K562 (cell line): ENCODE data around the gene ZSWIM7. TPM values are rescaled to one million over a fixed set of nuclear protein-coding genes. Genes with fewer than 3 reads are reported as not detected.

ENCODE experiments used
- ATAC-seq: fragments of 200-7000 bp; cut with Tn5 transposase; 3 replicates; pipeline ENCODE4 v1.9.1; 2020; ENCODE audit warnings: moderate library complexity
- BruUV-seq: library from RNA; stranded (reverse); fragments of 400-500 nt; replicated peaks from 2 replicates; lab custom pipeline; 2021; lab: Mats Ljungman, UMichigan
- CTCF ChIA-PET: fragments of 300-600 bp; formaldehyde crosslinking; extraction: SDS; loops from one replicate; lab custom pipeline; 2021; ENCODE audit warnings: low intra/inter-chr PET ratio; lab: Yijun Ruan, JAX
- POLR2A ChIA-PET: fragments of 300-600, 350-650 bp; sonication (Branson Sonifier 250); formaldehyde crosslinking; extraction: SDS; loops from one replicate; lab custom pipeline; 2021; ENCODE audit warnings: antibody characterized with exemption, inconsistent platforms; lab: Yijun Ruan, JAX
- DNase-seq, 4 experiments: peaks; one replicate each; pipeline versions ENCODE4 v3.0.0 to v3.0.0-alpha.2; 2011 to 2018; ENCODE audit warnings: low spot score in 3 of 4, mixed read lengths in 3 of 4; ENCODE audit errors: extremely low read depth in 1 of 4
- FAIRE-seq: peaks from 2 replicates; lab custom pipeline; 2011; peaks lifted over from hg19 to GRCh38; lab: Jason Lieb, UNC
- H2AFZ ChIP-seq: 2 replicates; pipeline ENCODE4 v1.6.0; 2011; ENCODE audit warnings: low read depth, low read length, control low read depth, inconsistent platforms
- H3K27ac ChIP-seq: fragments of 200-600 bp; 3 replicates; pipeline ENCODE4 v1.8.0; 2011; ENCODE audit warnings: low read depth, mild to moderate bottlenecking, control low read depth, inconsistent platforms, low read length, moderate library complexity, mixed read lengths; ENCODE audit errors: extremely low read depth
- H3K27me3 ChIP-seq, 2 experiments: fragments of 300-600 bp in 1 of 2; 2 replicates in 1 of 2; 3 replicates in 1 of 2; pipeline versions ENCODE4 v1.6.0 to v1.8.0; 2011; ENCODE audit warnings: inconsistent platforms in 2 of 2, low read length in 2 of 2, mild to moderate bottlenecking in 1 of 2, mixed read lengths in 1 of 2, moderate library complexity in 1 of 2; ENCODE audit not compliant: control insufficient read depth in 2 of 2, insufficient read depth in 2 of 2
- H3K36me3 ChIP-seq: fragments of 300-600 bp; 3 replicates; pipeline ENCODE4 v1.8.0; 2011; ENCODE audit warnings: mild to moderate bottlenecking, low read length, inconsistent platforms; ENCODE audit not compliant: control insufficient read depth, insufficient read depth
- H3K4me1 ChIP-seq, 2 experiments: fragments of 200-600 bp in 1 of 2; replicated peaks in 1 of 2; 2 replicates in 1 of 2; 3 replicates in 1 of 2; pipeline versions ENCODE4 v1.5.1 to v1.8.0; 2011; ENCODE audit warnings: inconsistent platforms in 2 of 2, low read length in 2 of 2, mild to moderate bottlenecking in 1 of 2, mixed read lengths in 1 of 2, moderate library complexity in 1 of 2; ENCODE audit not compliant: control insufficient read depth in 2 of 2, insufficient read depth in 2 of 2
- H3K4me2 ChIP-seq: 2 replicates; pipeline ENCODE4 v1.6.1; 2011; ENCODE audit warnings: low read length, control low read depth, inconsistent platforms, mixed read lengths; ENCODE audit not compliant: insufficient read depth
- H3K4me3 ChIP-seq: fragments of 200-600 bp; sonication (generic), shearing (Covaris generic); 2 replicates; pipeline ENCODE4 v1.5.1; 2016; ENCODE audit warnings: control low read depth, inconsistent platforms
- H3K79me2 ChIP-seq: fragments of 200-600 bp; 3 replicates; pipeline ENCODE4 v1.8.0; 2011; ENCODE audit warnings: low read length, inconsistent platforms; ENCODE audit not compliant: control insufficient read depth, insufficient read depth
- H3K9ac ChIP-seq, 2 experiments: 2 replicates each; pipeline versions ENCODE4 v1.6.0 to v1.6.1; 2011; ENCODE audit warnings: low read depth in 2 of 2, low read length in 2 of 2, control low read depth in 1 of 2, inconsistent platforms in 1 of 2, mild to moderate bottlenecking in 1 of 2, mixed read lengths in 1 of 2; ENCODE audit not compliant: insufficient read depth in 1 of 2
- H3K9me1 ChIP-seq: one replicate; pipeline ENCODE4 v1.6.0; 2011; ENCODE audit warnings: inconsistent platforms, mild to moderate bottlenecking, low read length, moderate library complexity; ENCODE audit not compliant: control insufficient read depth, insufficient read depth
- H3K9me3 ChIP-seq: replicated peaks from 2 replicates; pipeline ENCODE4 v1.5.1; 2011; ENCODE audit warnings: low read depth, low read length, inconsistent platforms; ENCODE audit not compliant: control insufficient read depth, insufficient read depth
- H4K20me1 ChIP-seq: replicated peaks from 2 replicates; pipeline ENCODE4 v1.6.1; 2011; ENCODE audit warnings: low read length, inconsistent platforms, mixed read lengths; ENCODE audit not compliant: control insufficient read depth, insufficient read depth
- CEBPB ChIP-seq: fragments of 450-650 bp; IDR thresholded peaks from 2 replicates; pipeline ENCODE4 v1.6.1; 2016; ENCODE audit warnings: missing genetic modification characterization, missing compliant biosample characterization
- DNMT1 ChIP-seq: fragments of 450-650 bp; IDR thresholded peaks from 2 replicates; pipeline ENCODE4 v1.6.1; 2016; ENCODE audit warnings: antibody characterized with exemption, mild to moderate bottlenecking
- FOS ChIP-seq: IDR thresholded peaks from 3 replicates; pipeline ENCODE4 v1.6.1; 2011; ENCODE audit not compliant: insufficient read length; ENCODE audit errors: extremely low read depth
- GABPA ChIP-seq: fragments of 200-800 bp; sonication (Bioruptor generic); conservative IDR thresholded peaks from 2 replicates; pipeline ENCODE4 v1.6.1; 2016; ENCODE audit warnings: low read depth, missing genetic modification characterization, missing compliant biosample characterization
- HNRNPUL1 ChIP-seq: fragments of 200-400 bp; formaldehyde crosslinking; IDR thresholded peaks from 2 replicates; pipeline ENCODE4 v1.6.1; 2017; ENCODE audit warnings: low read length
- POLR2B ChIP-seq: fragments of 450-650 bp; IDR thresholded peaks from 2 replicates; pipeline ENCODE4 v1.6.1; 2018; ENCODE audit warnings: low read depth; ENCODE audit not compliant: partially characterized antibody
- RBM22 ChIP-seq: fragments of 200-400 bp; formaldehyde crosslinking; IDR thresholded peaks from 2 replicates; pipeline ENCODE4 v1.6.1; 2018; ENCODE audit warnings: low read length, low read depth; ENCODE audit not compliant: poor library complexity, severe bottlenecking
- SFPQ ChIP-seq: fragments of 200-400 bp; formaldehyde crosslinking; IDR thresholded peaks from 2 replicates; pipeline ENCODE4 v1.6.1; 2017; ENCODE audit warnings: mild to moderate bottlenecking, low read depth, low read length, moderate library complexity
- TFE3 ChIP-seq: fragments of 450-650 bp; formaldehyde crosslinking; IDR thresholded peaks from 2 replicates; pipeline ENCODE4 v1.4.0; 2020; ENCODE audit warnings: mild to moderate bottlenecking, mixed read lengths
- ZNF165 ChIP-seq: fragments of 250-450 bp; sonication (Bioruptor Pico); IDR thresholded peaks from 2 replicates; pipeline ENCODE4 v1.4.0; 2020; ENCODE audit warnings: borderline replicate concordance
- ZNF449 ChIP-seq: fragments of 250-450 bp; sonication (Bioruptor Pico); IDR thresholded peaks from 2 replicates; pipeline ENCODE4 v1.8.0; 2022; ENCODE audit warnings: moderate library complexity, mild to moderate bottlenecking, inconsistent platforms
- ZNF785 ChIP-seq: fragments of 250-450 bp; sonication (Bioruptor Pico); IDR thresholded peaks from 2 replicates; pipeline ENCODE4 v1.4.0; 2020; ENCODE audit warnings: mild to moderate bottlenecking
- WGBS: fragments of 100-300 bp; shearing (Covaris generic); methylation state at CpG from one replicate; pipeline ENCODE4 v1.1.6; 2016; ENCODE audit warnings: low coverage, mixed read lengths; ENCODE audit not compliant: insufficient coverage; ENCODE audit errors: missing lambda C conversion rate; 5-methylcytosine and 5-hydroxymethylcytosine counted together
- in situ Hi-C: fragments of 300-500 bp; cut with MboI; formaldehyde crosslinking; loops from 4 replicates; pipeline ENCODE4 v1.15.0; 2018; ENCODE audit warnings: inconsistent platforms, mixed read lengths
- intact Hi-C: fragments of 100-400 bp; cut with micrococcal nuclease; formaldehyde crosslinking; loops from 2 replicates; pipeline ENCODE4 v1.14.2; 2022
- polyA plus RNA-seq, 8 experiments: library from polyadenylated mRNA; depleted of rRNA in 4 of 8; stranded (reverse) in 5 of 8; unstranded in 3 of 8; fragments of >200 nt; fragmentation: Nextera tagmentation in 2 of 8; fragmentation: Illumina TruSeq in 1 of 8; extraction: Ambion mirVana in 2 of 8; extraction: Trizol in 1 of 8; gene quantifications; 2 replicates each; pipeline versions ENCODE4 v1.2.1 to v1.2.3, GENCODE V29; 2011 to 2014; ENCODE audit warnings: inconsistent platforms in 1 of 8, missing spikeins in 1 of 8
- total RNA-seq, 7 experiments: library from RNA; depleted of rRNA in 6 of 7; stranded (reverse); fragments of >200 nt in 6 of 7; fragmentation: Illumina TruSeq in 2 of 7; extraction: Trizol in 2 of 7; gene quantifications; 2 replicates each; pipeline versions ENCODE4 v1.2.1 to v1.2.3, GENCODE V29; 2011 to 2021; ENCODE audit warnings: low replicate concordance in 1 of 7

ZSWIM7 gene
- total and polyA plus RNA-seq, 9 of the 15 experiments (the other 6 are each of a cell fraction or from before 2014, with no cell fraction given), result 5.9 to 18.7 (median 9.5) TPM

- no peaks in the 10 kb centered on the region for H3K9me3 ChIP-seq
- intact Hi-C loops (no loop called here), in situ Hi-C loops (no loop called here)
- no peak overlapping the region for H3K4me3 ChIP-seq
- ATAC-seq, result no peak
- no TSS peak for BruUV-seq
- H4K20me1 ChIP-seq, result no peaks in the 10 kb centered on the region
- DNase-seq, result no peak
- H3K9ac ChIP-seq, result no peak overlapping the region
- no peak overlapping the region for H3K27ac ChIP-seq
- H3K9me1 ChIP-seq, result no peaks in the 10 kb centered on the region
- no peak overlapping the region for H3K4me2 ChIP-seq
- H2AFZ ChIP-seq, result no peak overlapping the region
- H3K4me1 ChIP-seq, result peaks cover 0 to 14% of the 10 kb centered on the region in 2 experiments; a peak in 2 of 5 replicates
- no peaks in the 10 kb centered on the region for H3K27me3 ChIP-seq
- peaks cover 78% of the 10 kb centered on the region for H3K36me3 ChIP-seq
- TF ChIP-seq HNRNPUL1, result no peak
- peak; percentile 56 for TF ChIP-seq RBM22
- peak; percentile 5 for TF ChIP-seq POLR2B
- TF ChIP-seq ZNF165, result no peak
- H3K79me2 ChIP-seq, result peaks cover 12% of the 10 kb centered on the region; the same call in 1 of the 3 replicates
- POLR2A ChIA-PET, result no interaction called here
- no peak for FAIRE-seq
- WGBS, result 86% methylated on average over 3 of the region's 4 CpGs
- CTCF ChIA-PET, result no interaction called here
These were observed 24.4 kb upstream of the ZSWIM7 start for GRCh38 chr17:16023881-16024280.

GRCh38 chr17:16019347-16019746, 19.8 kb upstream of the ZSWIM7 start:
- no peak overlapping the region for H3K27ac ChIP-seq
- H3K4me1 ChIP-seq, result no peaks in the 10 kb centered on the region
- ATAC-seq (no peak), DNase-seq (no peak), FAIRE-seq (no peak)
- H3K4me2 ChIP-seq, result no peak overlapping the region
- no peaks in the 10 kb centered on the region for H3K27me3 ChIP-seq
- ChIA-PET CTCF (no interaction called here), POLR2A (no interaction called here)
- no TSS peak for BruUV-seq
- in situ Hi-C loops (no loop called here), intact Hi-C loops (no loop called here)
- H2AFZ ChIP-seq, result no peak overlapping the region
- H3K9me3 ChIP-seq, result no peaks in the 10 kb centered on the region
- H3K36me3 ChIP-seq, result peaks cover 60% of the 10 kb centered on the region
- no peak overlapping the region for H3K9ac ChIP-seq
- WGBS, result 100% methylated on average over 1 of the region's 1 CpG
- no peaks in the 10 kb centered on the region for H3K9me1 ChIP-seq
- no peaks in the 10 kb centered on the region for H4K20me1 ChIP-seq
- H3K4me3 ChIP-seq, result no peak overlapping the region
- H3K79me2 ChIP-seq, result peaks cover 12% of the 10 kb centered on the region; the same call in 2 of the 3 replicates
- TF ChIP-seq FOS, result no peak
- TF ChIP-seq SFPQ, result no peak
- no peak for TF ChIP-seq GABPA (tag)
- no peak for TF ChIP-seq CEBPB (tag)
- TF ChIP-seq ZNF449, result no peak
- no peak for TF ChIP-seq TFE3 (CRISPR knock-in tag)
- TF ChIP-seq DNMT1, result no peak
- no peak for TF ChIP-seq ZNF785 (CRISPR knock-in tag)
